ENCODE measurements around the gene SMIM33. TPM values are rescaled to one million over a fixed set of nuclear protein-coding genes. Genes with fewer than 3 reads are reported as not detected.
A peak's percentile ranks its signal among the peaks of the same experiment; 100 is the strongest.

Gene SMIM33
- polyA plus RNA-seq, 1 of the 3 experiments (the other 2 are of a cell fraction) = not detected

DNA sequence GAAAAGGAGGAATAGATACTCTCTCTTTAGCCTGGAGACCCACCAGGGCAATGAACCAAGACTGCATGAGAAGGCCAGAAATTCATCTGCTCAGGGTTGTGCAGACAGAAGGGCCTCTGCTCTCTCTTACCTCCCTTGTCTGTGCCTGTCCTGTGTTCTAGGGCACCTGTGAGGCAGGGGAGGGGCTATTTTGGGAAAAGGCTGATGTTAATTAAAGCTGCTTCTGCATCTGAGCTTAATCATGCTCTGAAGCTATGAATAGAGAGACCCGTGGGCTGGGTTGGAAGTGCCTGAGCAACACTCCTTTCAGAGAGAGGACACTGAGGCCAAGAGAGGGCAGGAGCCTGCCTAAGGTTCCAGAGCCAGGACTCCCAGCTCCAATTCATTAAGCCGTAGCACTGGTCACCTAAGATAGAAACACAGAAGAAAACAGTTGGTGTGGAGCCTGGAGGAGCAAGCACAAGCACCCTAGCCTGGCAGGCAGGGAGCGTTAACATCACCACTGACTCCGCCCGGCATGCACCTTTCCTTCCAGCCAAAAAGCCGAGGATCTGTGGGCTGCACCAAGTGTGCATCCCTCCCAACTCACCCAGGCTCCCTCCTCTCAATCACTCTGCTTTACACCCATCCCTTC, 43.2 kb downstream of the SMIM33 start:
- H3K4me1 ChIP-seq (ENCODE audit: control insufficient read depth in 1 of 2, insufficient read depth in 2 of 2, low read depth in 1 of 2, low read length in 1 of 2) = peaks cover 3 to 8% of the 10 kb centered on the region in 2 experiments; a peak in 1 of 4 replicates
- H3K27ac ChIP-seq (ENCODE audit: low read depth in 2 of 2, low read length in 1 of 2) = no peak overlapping the region
- peaks cover 8% of the 10 kb centered on the region for H3F3A ChIP-seq (replicated peaks; ENCODE audit: insufficient read depth)
- H3K4me2 ChIP-seq = no peak overlapping the region
- H3K4me3 ChIP-seq (ENCODE audit: low read depth in 2 of 2, low read length in 1 of 2) = no peak overlapping the region
- no peak for DNase-seq
- H3K9ac ChIP-seq = no peak overlapping the region
- no peaks in the 10 kb centered on the region for H3K27me3 ChIP-seq (ENCODE audit: insufficient read depth)
- CTCF ChIA-PET = interaction anchor here (0.6 to 13.0 kb wide), 36 partner anchors 9 to 251 kb away, joined by 3 to 324 read pairs (median 4); partner anchors contain the start of genes DNAJC18, PROB1 and SPATA24
- H2AFZ ChIP-seq (ENCODE audit: low read depth) = peak overlapping the region; percentile 67; the same call in 1 of the 2 replicates
- no peaks in the 10 kb centered on the region for H3K9me3 ChIP-seq
- POLR2A ChIA-PET = interaction anchor here (1.6 to 2.2 kb wide), 2 partner anchors 75 to 91 kb away, joined by 7 read pairs; partner anchors contain the start of gene DNAJC18
- WGBS (ENCODE audit: low lambda C conversion rate) = 82% methylated on average over 6 of the region's 6 CpGs
- peak; percentile 4; the same call in 1 of the 2 replicates for TF ChIP-seq CTCF (IDR thresholded peaks at IDR 0.05)
- no peak for TF ChIP-seq JUND (IDR thresholded peaks at IDR 0.05)
- no peak for TF ChIP-seq NFIC (IDR thresholded peaks at IDR 0.05; ENCODE audit: borderline replicate concordance)
- H3K79me2 ChIP-seq (ENCODE audit: insufficient read depth) = no peaks in the 10 kb centered on the region
- no peaks in the 10 kb centered on the region for H4K20me1 ChIP-seq (ENCODE audit: insufficient read depth)
- H3K9me2 ChIP-seq = no peaks in the 10 kb centered on the region
- no peaks in the 10 kb centered on the region for H3K36me3 ChIP-seq (replicated peaks in 1 of 2; ENCODE audit: control insufficient read depth in 1 of 2, insufficient read depth in 2 of 2, low read length in 1 of 2)

GRCh38 chr5:139514486-139514856, 43.7 kb downstream of the SMIM33 start:
- DNase-seq = no peak
- Histone ChIP-seq H3K4me3 (ENCODE audit: low read depth in 2 of 2, low read length in 1 of 2) (no peak overlapping the region), H3K9me3 (no peaks in the 10 kb centered on the region), H3K4me1 (ENCODE audit: control insufficient read depth in 1 of 2, insufficient read depth in 2 of 2, low read depth in 1 of 2, low read length in 1 of 2) (peaks cover 3 to 8% of the 10 kb centered on the region in 2 experiments; a peak in 1 of 4 replicates), H3K4me2 (no peak overlapping the region), H3K79me2 (ENCODE audit: insufficient read depth) (no peaks in the 10 kb centered on the region), H2AFZ (ENCODE audit: low read depth) (no peak overlapping the region), H3K9me2 (no peaks in the 10 kb centered on the region), H3K27me3 (ENCODE audit: insufficient read depth) (no peaks in the 10 kb centered on the region), H3F3A (replicated peaks; ENCODE audit: insufficient read depth) (peaks cover 8% of the 10 kb centered on the region), H4K20me1 (ENCODE audit: insufficient read depth) (no peaks in the 10 kb centered on the region), H3K36me3 (replicated peaks in 1 of 2; ENCODE audit: control insufficient read depth in 1 of 2, insufficient read depth in 2 of 2, low read length in 1 of 2) (no peaks in the 10 kb centered on the region), H3K9ac (no peak overlapping the region), H3K27ac (ENCODE audit: low read depth in 2 of 2, low read length in 1 of 2) (no peak overlapping the region)
- TF ChIP-seq FOXM1 (IDR thresholded peaks at IDR 0.05; ENCODE audit: low read depth) (no peak), POLR2AphosphoS5 (IDR thresholded peaks at IDR 0.05; ENCODE audit: low read depth, low read length) (no peak), NFIC (IDR thresholded peaks at IDR 0.05; ENCODE audit: borderline replicate concordance) (no peak), NRF1 (IDR thresholded peaks at IDR 0.05; ENCODE audit: low read depth, low read length) (no peak), TEAD4 (IDR thresholded peaks at IDR 0.05; ENCODE audit: borderline replicate concordance, insufficient read depth) (no peak), ZBTB33 (IDR thresholded peaks at IDR 0.05; ENCODE audit: borderline replicate concordance, low read depth) (no peak), TAF1 (IDR thresholded peaks at IDR 0.05; ENCODE audit: borderline replicate concordance, low read depth, low read length) (no peak), MEF2A (IDR thresholded peaks at IDR 0.05; ENCODE audit: borderline replicate concordance, low read depth) (no peak)
- TF ChIP-seq, protein P1, sequence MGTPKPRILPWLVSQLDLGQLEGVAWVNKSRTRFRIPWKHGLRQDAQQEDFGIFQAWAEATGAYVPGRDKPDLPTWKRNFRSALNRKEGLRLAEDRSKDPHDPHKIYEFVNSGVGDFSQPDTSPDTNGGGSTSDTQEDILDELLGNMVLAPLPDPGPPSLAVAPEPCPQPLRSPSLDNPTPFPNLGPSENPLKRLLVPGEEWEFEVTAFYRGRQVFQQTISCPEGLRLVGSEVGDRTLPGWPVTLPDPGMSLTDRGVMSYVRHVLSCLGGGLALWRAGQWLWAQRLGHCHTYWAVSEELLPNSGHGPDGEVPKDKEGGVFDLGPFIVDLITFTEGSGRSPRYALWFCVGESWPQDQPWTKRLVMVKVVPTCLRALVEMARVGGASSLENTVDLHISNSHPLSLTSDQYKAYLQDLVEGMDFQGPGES (IDR thresholded peaks at IDR 0.05; ENCODE audit: low read depth, low read length) = no peak
- TF ChIP-seq, protein P2, sequence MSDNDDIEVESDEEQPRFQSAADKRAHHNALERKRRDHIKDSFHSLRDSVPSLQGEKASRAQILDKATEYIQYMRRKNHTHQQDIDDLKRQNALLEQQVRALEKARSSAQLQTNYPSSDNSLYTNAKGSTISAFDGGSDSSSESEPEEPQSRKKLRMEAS (IDR thresholded peaks at IDR 0.05; ENCODE audit: low read depth) = no peak
- 81% methylated on average over 2 of the region's 2 CpGs for WGBS (ENCODE audit: low lambda C conversion rate)
- CTCF ChIA-PET = interaction anchor here (0.6 to 13.0 kb wide), 18 partner anchors 9 to 197 kb away, joined by 3 to 324 read pairs (median 7); partner anchors contain the start of gene DNAJC18
- POLR2A ChIA-PET = interaction anchor here (0.7 to 2.2 kb wide), 3 partner anchors 75 to 141 kb away, joined by 3 to 7 read pairs (median 7); partner anchors contain the start of gene DNAJC18
